CD4-positive, alpha-beta T cell treated with Interleukin-4 for 4 hours (primary cell): ENCODE data around the gene CACNA1D.

Experiments used
- DNase-seq: peaks from one replicate; pipeline ENCODE4 v3.0.0-alpha.2; 2020

CACNA1D gene

GRCh38 chr3:53764026-53764775 lies 269.8 kb downstream of the CACNA1D start:
- DNase-seq: no peak

GRCh38 chr3:53765753-53766152 lies 271.3 kb downstream of the CACNA1D start:
- no peak for DNase-seq

GRCh38 chr3:53766706-53767105 lies 272.3 kb downstream of the CACNA1D start:
- no peak for DNase-seq

GRCh38 chr3:53768478-53769459 lies 274.4 kb downstream of the CACNA1D start:
- no peak for DNase-seq

DNA sequence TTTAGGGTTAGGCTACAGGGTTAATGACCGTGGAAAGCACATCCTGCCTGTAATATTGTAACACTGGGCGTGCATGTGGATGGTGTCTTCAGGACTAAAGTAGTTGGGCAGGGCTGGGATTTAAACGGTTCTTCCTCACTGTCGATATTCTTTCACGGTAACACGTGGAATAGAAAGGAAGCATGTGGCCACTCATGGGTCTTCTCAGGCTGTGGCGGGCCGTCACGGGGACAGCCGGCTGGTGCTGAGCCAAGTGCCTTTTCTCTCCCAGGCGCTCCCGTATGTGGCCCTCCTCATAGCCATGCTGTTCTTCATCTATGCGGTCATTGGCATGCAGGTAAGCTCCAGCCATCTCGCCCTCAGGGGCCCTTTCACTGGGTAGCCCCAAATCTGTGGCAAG lies 278.2 kb downstream of the CACNA1D start:
- DNase-seq: no peak

DNA sequence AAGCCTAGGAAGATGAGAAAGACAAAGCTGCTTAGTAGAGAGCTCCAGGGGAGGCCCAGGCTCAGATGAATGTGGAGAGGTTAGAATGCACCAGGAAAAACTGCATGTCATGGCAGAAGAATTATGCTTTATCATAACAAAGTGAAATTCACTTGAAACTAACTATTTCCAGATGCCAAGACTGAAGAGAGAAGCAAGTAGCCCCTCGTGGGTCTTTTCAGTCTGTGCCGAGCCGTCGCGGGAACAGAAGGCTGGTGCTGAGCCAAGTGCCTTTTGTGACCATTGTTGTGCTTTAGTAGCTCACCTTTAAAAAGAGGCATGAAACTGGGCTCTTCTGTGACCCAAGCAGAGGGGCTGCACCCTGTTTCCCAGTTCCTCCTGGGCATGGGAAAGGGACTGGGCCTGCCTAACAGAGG lies 278.6 kb downstream of the CACNA1D start:
- DNase-seq: no peak

DNA sequence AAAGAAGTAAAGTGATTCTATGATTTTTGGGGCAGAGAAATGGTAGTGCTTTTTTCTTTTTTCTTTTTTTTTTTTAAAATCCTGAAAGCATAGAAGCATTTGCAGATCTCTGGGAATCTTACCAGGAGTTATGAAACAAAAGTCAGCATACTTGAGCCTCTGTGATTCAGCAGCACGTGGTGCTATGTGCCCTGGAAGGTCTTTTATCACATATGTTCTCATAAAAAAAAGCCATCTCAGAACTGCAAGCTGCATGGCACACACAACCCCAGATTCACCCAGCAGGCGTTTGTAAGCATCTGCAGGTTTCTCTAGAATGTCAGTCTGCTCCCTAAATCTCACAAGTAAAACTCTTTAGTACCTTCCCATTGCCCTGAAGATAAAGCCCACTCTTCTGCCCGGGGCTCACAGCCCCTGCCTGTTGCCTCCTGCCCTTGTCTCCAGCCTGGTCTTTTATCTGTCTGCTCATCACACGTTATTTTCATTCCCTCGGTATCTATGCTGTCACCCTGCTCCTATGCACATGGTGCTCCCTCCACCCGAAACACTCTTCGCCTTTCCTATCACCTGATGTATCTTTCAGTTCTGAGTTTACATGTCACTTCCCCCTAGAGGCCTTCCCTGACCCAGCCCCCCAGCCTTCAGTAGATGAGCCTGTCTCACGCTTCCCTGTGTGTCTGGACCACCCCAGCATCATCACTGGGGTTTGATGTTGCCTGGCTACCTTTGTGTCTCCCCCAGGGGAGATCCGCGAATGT lies 279.4 kb downstream of the CACNA1D start:
- DNase-seq: no peak

GRCh38 chr3:53774414-53774813 lies 280.0 kb downstream of the CACNA1D start:
- DNase-seq: no peak

DNA sequence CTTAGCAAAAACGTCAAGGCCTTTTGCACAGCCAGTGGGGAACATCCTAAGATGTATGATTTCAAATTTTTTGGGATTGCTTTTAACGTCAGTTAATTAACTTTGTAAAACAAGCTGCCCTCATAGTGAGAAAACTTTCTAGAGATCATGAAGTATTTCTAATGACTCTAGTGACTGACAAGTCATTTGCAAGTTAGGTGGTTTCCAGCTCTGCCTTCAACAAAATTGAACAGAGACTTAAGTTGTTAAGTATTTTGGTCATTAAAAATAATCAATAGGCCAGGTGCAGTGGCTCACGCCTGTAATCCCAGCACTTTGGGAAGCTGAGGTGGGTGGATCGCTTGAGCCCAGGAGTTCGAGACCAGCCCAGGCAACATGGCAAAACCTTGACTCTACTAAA lies 280.6 kb downstream of the CACNA1D start:
- DNase-seq: no peak

DNA sequence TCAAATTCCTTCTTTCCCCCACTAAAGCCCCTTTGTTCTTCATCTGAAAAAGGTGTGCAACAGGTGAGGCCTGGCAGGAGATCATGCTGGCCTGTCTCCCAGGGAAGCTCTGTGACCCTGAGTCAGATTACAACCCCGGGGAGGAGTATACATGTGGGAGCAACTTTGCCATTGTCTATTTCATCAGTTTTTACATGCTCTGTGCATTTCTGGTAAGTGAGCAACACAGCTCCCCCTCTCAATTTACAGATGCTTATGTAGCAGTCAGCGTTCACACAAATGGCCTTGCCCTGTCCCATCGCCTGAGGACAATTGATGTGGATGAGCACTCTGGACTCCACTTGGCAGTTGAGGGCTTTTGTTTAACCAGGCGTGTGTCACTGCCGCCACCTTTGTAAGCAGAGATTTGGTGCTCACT lies 281.4 kb downstream of the CACNA1D start:
- DNase-seq: no peak

DNA sequence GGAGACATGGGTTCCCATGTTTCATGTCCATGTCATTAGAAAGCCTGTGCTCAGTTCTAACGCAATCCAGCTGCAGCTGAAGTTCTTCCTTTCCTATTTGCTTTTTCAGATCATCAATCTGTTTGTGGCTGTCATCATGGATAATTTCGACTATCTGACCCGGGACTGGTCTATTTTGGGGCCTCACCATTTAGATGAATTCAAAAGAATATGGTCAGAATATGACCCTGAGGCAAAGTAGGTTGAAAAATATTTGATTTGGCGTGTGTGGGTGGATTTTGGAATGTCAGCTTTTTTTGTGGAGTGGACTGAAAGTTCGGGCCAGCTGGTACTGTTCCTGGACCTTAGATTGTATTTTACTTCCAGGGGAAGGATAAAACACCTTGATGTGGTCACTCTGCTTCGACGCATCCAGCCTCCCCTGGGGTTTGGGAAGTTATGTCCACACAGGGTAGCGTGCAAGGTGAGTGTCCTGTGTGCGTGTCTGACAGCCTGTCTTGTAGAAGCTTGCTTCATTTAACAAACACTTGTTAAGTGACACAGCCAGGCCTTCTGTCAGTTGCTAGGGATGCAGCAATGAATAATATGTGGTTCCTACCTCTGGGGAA lies 282.2 kb downstream of the CACNA1D start:
- no peak for DNase-seq

- no peak for DNase-seq
These were observed 283.1 kb downstream of the CACNA1D start for GRCh38 chr3:53777468-53777867.

DNA sequence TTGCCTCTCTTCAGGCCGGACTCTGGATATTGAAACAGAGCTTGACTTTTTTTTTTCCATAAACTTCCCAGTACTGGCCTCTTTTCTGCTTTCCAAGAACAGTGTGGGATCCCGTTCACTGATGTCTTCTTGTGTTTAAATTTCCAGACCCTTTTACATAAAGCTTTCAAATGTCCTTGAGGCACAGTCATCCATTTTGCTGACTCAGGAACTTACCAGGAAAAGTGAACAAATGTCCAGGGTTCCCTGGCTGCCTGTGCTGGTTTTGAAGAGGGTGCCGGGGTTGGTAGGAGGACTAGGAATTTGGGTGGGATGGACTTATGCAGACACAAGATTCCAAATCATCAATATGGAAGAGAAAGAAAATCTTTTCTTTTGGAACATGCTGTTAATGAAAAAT lies 283.7 kb downstream of the CACNA1D start:
- no peak for DNase-seq

GRCh38 chr3:53780171-53780570 lies 285.8 kb downstream of the CACNA1D start:
- DNase-seq: no peak

DNA sequence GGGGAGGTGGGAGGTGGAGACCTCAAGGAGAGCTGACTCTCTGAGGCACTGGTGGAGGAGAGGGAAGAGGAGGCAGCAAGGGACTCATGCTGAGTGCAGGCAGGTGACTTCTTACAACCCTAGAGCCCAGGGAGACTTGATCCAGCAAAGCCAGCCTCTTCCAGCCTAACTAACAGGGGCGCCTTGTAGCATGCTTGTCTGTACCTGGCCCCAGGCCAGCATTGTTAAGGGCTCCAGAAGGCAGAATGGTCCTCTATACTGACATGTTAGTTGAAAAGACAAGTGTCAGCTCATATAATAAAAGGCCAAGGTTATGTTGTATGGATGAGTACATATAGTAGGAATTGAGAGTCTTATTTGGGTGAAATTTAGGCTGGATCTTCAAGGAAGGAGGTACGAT lies 286.4 kb downstream of the CACNA1D start:
- no peak for DNase-seq

GRCh38 chr3:53787016-53787415 lies 292.6 kb downstream of the CACNA1D start:
- DNase-seq: no peak

DNA sequence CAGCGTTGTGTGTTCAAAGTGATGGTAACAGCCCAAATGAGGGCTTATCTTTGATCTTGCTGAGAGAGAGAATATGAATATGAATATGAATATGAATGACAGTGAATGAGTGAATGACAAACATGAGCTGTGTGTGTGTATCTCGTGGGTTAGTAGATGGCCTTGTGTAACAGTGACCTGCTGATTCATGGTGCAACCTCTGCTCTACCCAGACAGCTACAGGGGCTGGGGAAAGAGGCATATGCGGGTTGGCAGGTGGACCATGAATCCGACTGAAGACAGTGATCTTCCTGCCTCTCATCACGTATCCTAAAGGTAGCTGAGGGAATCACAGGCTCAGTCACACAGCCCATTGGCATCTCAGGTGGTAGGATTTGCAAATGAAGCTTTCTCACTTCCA lies 293.6 kb downstream of the CACNA1D start:
- no peak for DNase-seq

GRCh38 chr3:53789459-53789858 lies 295.0 kb downstream of the CACNA1D start:
- no peak for DNase-seq

GRCh38 chr3:53790470-53790869 lies 296.1 kb downstream of the CACNA1D start:
- no peak for DNase-seq

DNA sequence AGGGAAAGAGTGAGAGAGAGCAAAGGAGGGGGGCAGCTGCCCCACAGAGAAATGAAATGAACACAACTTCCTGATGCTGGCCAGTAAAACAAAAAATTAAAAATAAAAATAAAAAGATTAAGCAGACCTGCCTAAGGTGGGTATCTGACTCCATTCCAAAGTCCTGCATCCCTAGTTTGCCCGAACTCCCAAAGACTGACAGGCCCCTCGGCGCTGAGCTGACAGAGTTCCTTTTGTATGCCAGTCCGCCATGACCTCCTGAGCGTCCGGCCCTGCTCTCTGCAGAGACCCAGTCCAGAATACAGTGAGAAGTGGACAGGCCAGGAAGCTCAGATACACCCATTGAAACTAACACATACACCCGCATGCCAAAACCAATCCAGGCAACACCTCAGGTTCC lies 296.9 kb downstream of the CACNA1D start:
- no peak for DNase-seq

DNA sequence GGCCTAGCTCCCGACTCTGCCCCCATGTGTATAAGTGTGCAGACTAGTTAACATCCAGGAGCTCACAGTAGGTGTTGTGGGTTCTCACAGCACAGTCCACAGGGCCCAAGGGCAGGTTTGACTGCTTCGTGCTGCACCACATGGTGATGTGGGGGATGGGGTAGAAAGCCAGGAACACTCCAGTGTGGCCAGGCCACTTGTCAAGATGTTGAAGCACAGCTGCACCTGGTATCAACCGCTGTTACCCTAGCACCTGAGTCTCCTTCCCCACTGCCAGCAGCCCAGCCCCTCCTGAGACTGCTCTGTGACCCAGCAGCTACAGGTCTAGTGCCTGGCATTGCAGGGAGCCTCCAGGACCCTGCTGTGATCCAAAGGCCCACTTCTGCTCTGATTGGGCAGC lies 298.5 kb downstream of the CACNA1D start:
- DNase-seq: no peak

- DNase-seq: no peak
These were observed 300.2 kb downstream of the CACNA1D start for GRCh38 chr3:53794597-53794996.

- DNase-seq: no peak
These were observed 300.8 kb downstream of the CACNA1D start for GRCh38 chr3:53795176-53795575.
